ENCODE results near the gene ERICH3.

ERICH3 gene

DNA sequence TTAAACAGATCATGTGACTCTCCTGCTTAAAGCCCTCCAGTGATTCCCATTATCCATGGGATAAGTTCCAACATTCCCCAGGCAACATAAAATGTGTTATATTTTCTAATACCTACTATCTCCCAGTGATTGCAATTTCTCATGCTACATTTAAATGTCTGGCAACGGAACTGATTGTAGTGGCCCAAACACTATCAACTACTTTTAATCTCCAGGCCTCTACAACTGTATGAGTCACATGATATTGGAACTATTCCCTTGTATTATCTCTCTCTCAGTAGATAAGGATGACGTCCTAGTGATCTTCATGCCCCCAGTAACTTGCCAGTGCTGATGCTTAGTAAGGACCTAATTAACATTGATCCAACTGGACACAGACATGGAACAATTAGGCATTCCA is 49.9 kb downstream of the ERICH3 start:
- Histone ChIP-seq H3K36me3 (replicated peaks in 1 of 2; ENCODE audit: control insufficient read depth in 2 of 2, insufficient read depth in 2 of 2, low read length in 2 of 2) (no peaks in the 10 kb centered on the region), H3K79me1 (ENCODE audit: low read depth, low read length) (no peaks in the 10 kb centered on the region), H3K27me3 (ENCODE audit: control insufficient read depth in 3 of 3, insufficient read depth in 3 of 3, low read depth in 1 of 3, low read length in 3 of 3) (no peaks in the 10 kb centered on the region), H2BK120ac (ENCODE audit: low read depth, low read length) (no peak overlapping the region), H2BK12ac (ENCODE audit: low read length) (no peak overlapping the region), H3K4me3 (ENCODE audit: low read length in 2 of 2) (no peak overlapping the region), H3K4ac (ENCODE audit: low read length) (no peak overlapping the region), H3K9me3 (replicated peaks in 1 of 2; ENCODE audit: control insufficient read depth in 2 of 2, insufficient read depth in 1 of 2, low read depth in 1 of 2, low read length in 2 of 2) (no peaks in the 10 kb centered on the region), H3K23ac (ENCODE audit: low read depth, low read length, poor library complexity) (no peak overlapping the region), H4K8ac (ENCODE audit: low read depth, low read length) (no peak overlapping the region), H2BK5ac (ENCODE audit: low read length) (no peak overlapping the region), H2BK15ac (ENCODE audit: low read length) (no peak overlapping the region), H3K18ac (ENCODE audit: low read length) (no peak overlapping the region), H4K91ac (ENCODE audit: low read depth, low read length, poor library complexity) (no peak overlapping the region), H3K14ac (ENCODE audit: low read length) (no peak overlapping the region), H3K9ac (ENCODE audit: low read depth, low read length, poor library complexity) (no peak overlapping the region), H3K4me2 (ENCODE audit: insufficient read depth, low read length, poor library complexity, severe bottlenecking) (no peak overlapping the region), H3K27ac (replicated peaks; ENCODE audit: low read length) (no peak overlapping the region), H3K4me1 (ENCODE audit: control insufficient read depth in 2 of 2, insufficient read depth in 1 of 2, low read depth in 1 of 2, low read length in 2 of 2) (peaks cover 3% of the 10 kb centered on the region in 2 donors), H2AFZ (ENCODE audit: low read length) (no peak overlapping the region), H2AK5ac (ENCODE audit: low read depth, low read length) (no peak overlapping the region)
- no peak for DNase-seq (ENCODE audit: low spot score)
- WGBS, 2 donors (ENCODE audit: extremely low coverage in 2 of 2, insufficient read length in 2 of 2, insufficient replicate concordance in 1 of 2) = no CpG with 5 or more reads among the region's 2 CpGs

- no peak overlapping the region for H3K4me2 ChIP-seq (ENCODE audit: insufficient read depth, low read length, poor library complexity, severe bottlenecking)
- no peaks in the 10 kb centered on the region for H3K9me3 ChIP-seq (replicated peaks in 1 of 2; ENCODE audit: control insufficient read depth in 2 of 2, insufficient read depth in 1 of 2, low read depth in 1 of 2, low read length in 2 of 2)
- H3K23ac ChIP-seq (ENCODE audit: low read depth, low read length, poor library complexity) = no peak overlapping the region
- no peak overlapping the region for H4K91ac ChIP-seq (ENCODE audit: low read depth, low read length, poor library complexity)
- H3K18ac ChIP-seq (ENCODE audit: low read length) = no peak overlapping the region
- H2BK5ac ChIP-seq (ENCODE audit: low read length) = no peak overlapping the region
- no peak overlapping the region for H2AK5ac ChIP-seq (ENCODE audit: low read depth, low read length)
- no peak overlapping the region for H3K27ac ChIP-seq (replicated peaks; ENCODE audit: low read length)
- no peak overlapping the region for H2AFZ ChIP-seq (ENCODE audit: low read length)
- H2BK15ac ChIP-seq (ENCODE audit: low read length) = no peak overlapping the region
- no CpG with 5 or more reads among the region's 3 CpGs for WGBS, 2 donors (ENCODE audit: extremely low coverage in 2 of 2, insufficient read length in 2 of 2, insufficient replicate concordance in 1 of 2)
- H2BK120ac ChIP-seq (ENCODE audit: low read depth, low read length) = no peak overlapping the region
- H3K14ac ChIP-seq (ENCODE audit: low read length) = no peak overlapping the region
- no peaks in the 10 kb centered on the region for H3K36me3 ChIP-seq (replicated peaks in 1 of 2; ENCODE audit: control insufficient read depth in 2 of 2, insufficient read depth in 2 of 2, low read length in 2 of 2)
- no peak overlapping the region for H3K4ac ChIP-seq (ENCODE audit: low read length)
- H3K27me3 ChIP-seq (ENCODE audit: control insufficient read depth in 3 of 3, insufficient read depth in 3 of 3, low read depth in 1 of 3, low read length in 3 of 3) = no peaks in the 10 kb centered on the region
- H2BK12ac ChIP-seq (ENCODE audit: low read length) = no peak overlapping the region
- no peak overlapping the region for H3K9ac ChIP-seq (ENCODE audit: low read depth, low read length, poor library complexity)
- H4K8ac ChIP-seq (ENCODE audit: low read depth, low read length) = no peak overlapping the region
- H3K79me1 ChIP-seq (ENCODE audit: low read depth, low read length) = no peaks in the 10 kb centered on the region
- no peak overlapping the region for H3K4me3 ChIP-seq (ENCODE audit: low read length in 2 of 2)
- no peak for DNase-seq (ENCODE audit: low spot score)
- H3K4me1 ChIP-seq (ENCODE audit: control insufficient read depth in 2 of 2, insufficient read depth in 1 of 2, low read depth in 1 of 2, low read length in 2 of 2) = peaks cover 3 to 5% of the 10 kb centered on the region in 2 donors
These were observed 53.4 kb downstream of the ERICH3 start for GRCh38 chr1:74620242-74620641.

- Histone ChIP-seq H3K27me3 (ENCODE audit: control insufficient read depth in 3 of 3, insufficient read depth in 3 of 3, low read depth in 1 of 3, low read length in 3 of 3) (no peaks in the 10 kb centered on the region), H2AFZ (ENCODE audit: low read length) (peak overlapping the region; percentile 10), H4K8ac (ENCODE audit: low read depth, low read length) (no peak overlapping the region), H3K9me3 (replicated peaks in 1 of 2; ENCODE audit: control insufficient read depth in 2 of 2, insufficient read depth in 1 of 2, low read depth in 1 of 2, low read length in 2 of 2) (no peaks in the 10 kb centered on the region), H3K4me2 (ENCODE audit: insufficient read depth, low read length, poor library complexity, severe bottlenecking) (no peak overlapping the region), H3K79me1 (ENCODE audit: low read depth, low read length) (no peaks in the 10 kb centered on the region), H2BK15ac (ENCODE audit: low read length) (no peak overlapping the region), H2BK5ac (ENCODE audit: low read length) (no peak overlapping the region), H2BK120ac (ENCODE audit: low read depth, low read length) (no peak overlapping the region), H3K4me3 (ENCODE audit: low read length in 2 of 2) (no peak overlapping the region), H2BK12ac (ENCODE audit: low read length) (no peak overlapping the region), H3K14ac (ENCODE audit: low read length) (no peak overlapping the region), H2AK5ac (ENCODE audit: low read depth, low read length) (no peak overlapping the region), H3K23ac (ENCODE audit: low read depth, low read length, poor library complexity) (no peak overlapping the region), H3K18ac (ENCODE audit: low read length) (no peak overlapping the region), H3K4ac (ENCODE audit: low read length) (no peak overlapping the region), H3K36me3 (replicated peaks in 1 of 2; ENCODE audit: control insufficient read depth in 2 of 2, insufficient read depth in 2 of 2, low read length in 2 of 2) (no peaks in the 10 kb centered on the region), H3K4me1 (ENCODE audit: control insufficient read depth in 2 of 2, insufficient read depth in 1 of 2, low read depth in 1 of 2, low read length in 2 of 2) (peaks cover 3 to 5% of the 10 kb centered on the region in 2 donors), H3K9ac (ENCODE audit: low read depth, low read length, poor library complexity) (no peak overlapping the region), H4K91ac (ENCODE audit: low read depth, low read length, poor library complexity) (no peak overlapping the region), H3K27ac (replicated peaks; ENCODE audit: low read length) (no peak overlapping the region)
- no peak for DNase-seq (ENCODE audit: low spot score)
- no CpG with 5 or more reads among the region's 2 CpGs for WGBS, 2 donors (ENCODE audit: extremely low coverage in 2 of 2, insufficient read length in 2 of 2, insufficient replicate concordance in 1 of 2)
These were observed 54.6 kb downstream of the ERICH3 start for GRCh38 chr1:74618974-74619373.

- Histone ChIP-seq H3K79me1 (ENCODE audit: low read depth, low read length) (no peaks in the 10 kb centered on the region), H3K9me3 (replicated peaks in 1 of 2; ENCODE audit: control insufficient read depth in 2 of 2, insufficient read depth in 1 of 2, low read depth in 1 of 2, low read length in 2 of 2) (no peaks in the 10 kb centered on the region), H3K18ac (ENCODE audit: low read length) (no peak overlapping the region), H3K14ac (ENCODE audit: low read length) (no peak overlapping the region), H3K9ac (ENCODE audit: low read depth, low read length, poor library complexity) (no peak overlapping the region), H3K27ac (replicated peaks; ENCODE audit: low read length) (no peak overlapping the region), H2BK5ac (ENCODE audit: low read length) (no peak overlapping the region), H2AK5ac (ENCODE audit: low read depth, low read length) (no peak overlapping the region), H2BK15ac (ENCODE audit: low read length) (no peak overlapping the region), H3K4me2 (ENCODE audit: insufficient read depth, low read length, poor library complexity, severe bottlenecking) (no peak overlapping the region), H3K36me3 (replicated peaks in 1 of 2; ENCODE audit: control insufficient read depth in 2 of 2, insufficient read depth in 2 of 2, low read length in 2 of 2) (no peaks in the 10 kb centered on the region), H4K8ac (ENCODE audit: low read depth, low read length) (no peak overlapping the region), H3K27me3 (ENCODE audit: control insufficient read depth in 3 of 3, insufficient read depth in 3 of 3, low read depth in 1 of 3, low read length in 3 of 3) (no peaks in the 10 kb centered on the region), H3K23ac (ENCODE audit: low read depth, low read length, poor library complexity) (no peak overlapping the region), H2AFZ (ENCODE audit: low read length) (no peak overlapping the region), H3K4me1 (ENCODE audit: control insufficient read depth in 2 of 2, insufficient read depth in 1 of 2, low read depth in 1 of 2, low read length in 2 of 2) (peaks cover 1 to 3% of the 10 kb centered on the region in 2 donors), H3K4me3 (ENCODE audit: low read length in 2 of 2) (no peak overlapping the region), H2BK12ac (ENCODE audit: low read length) (no peak overlapping the region), H4K91ac (ENCODE audit: low read depth, low read length, poor library complexity) (no peak overlapping the region), H3K4ac (ENCODE audit: low read length) (no peak overlapping the region), H2BK120ac (ENCODE audit: low read depth, low read length) (no peak overlapping the region)
- WGBS, 2 donors (ENCODE audit: extremely low coverage in 2 of 2, insufficient read length in 2 of 2, insufficient replicate concordance in 1 of 2) = no CpG with 5 or more reads among the region's 2 CpGs
- no peak for DNase-seq (ENCODE audit: low spot score)
These were observed 59.7 kb downstream of the ERICH3 start for GRCh38 chr1:74613894-74614293.

Measured in neuronal stem cell (in vitro differentiated cells).